ENCODE results near the gene IL5. TPM values are rescaled to one million over a fixed set of nuclear protein-coding genes. Genes with fewer than 3 reads are reported as not detected.

The IL5 gene
- total and polyA plus RNA-seq, 2 experiments from 2014 or later: not detected

DNA sequence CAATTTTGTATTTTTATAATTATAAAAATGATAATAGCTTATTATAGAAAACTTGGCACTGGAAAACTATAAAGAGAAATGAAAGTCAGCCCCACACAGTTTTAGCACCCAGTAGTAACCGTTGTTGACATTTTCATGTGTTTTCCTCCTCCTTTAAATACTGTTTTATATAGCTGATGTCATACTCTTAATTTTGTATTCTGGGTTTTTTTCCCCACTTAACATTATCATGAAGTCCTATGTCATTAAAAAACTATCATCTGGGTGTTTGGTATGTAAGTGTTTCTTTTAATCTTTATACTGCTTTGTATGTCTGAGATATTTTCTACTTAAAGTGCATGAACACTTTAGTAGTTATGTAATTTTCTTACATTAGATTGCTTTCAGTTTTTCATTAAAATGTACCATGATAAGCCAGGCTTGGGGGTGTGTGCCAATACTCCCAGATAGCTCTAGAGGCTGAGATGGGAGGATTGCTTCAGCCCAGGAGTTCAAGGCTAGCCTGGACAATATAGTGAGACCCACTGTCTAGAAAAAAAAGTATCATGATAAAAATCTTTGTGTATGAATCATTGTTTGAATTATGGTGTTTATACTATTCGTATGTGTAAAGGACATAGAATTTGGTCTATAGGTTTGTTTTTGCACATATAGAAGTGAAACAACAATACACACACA, 16.2 kb upstream of the IL5 start:
- H4K20me1 ChIP-seq (replicated peaks; ENCODE audit: insufficient read depth): no peaks in the 10 kb centered on the region
- H3K4me3 ChIP-seq: no peak overlapping the region
- no peak for TF ChIP-seq ZNF462 (CRISPR knock-in tag; IDR thresholded peaks at IDR 0.05)
- TF ChIP-seq ZNF331 (CRISPR knock-in tag; IDR thresholded peaks at IDR 0.05; ENCODE audit: low read depth): no peak
- TF ChIP-seq ZNF114 (CRISPR knock-in tag; IDR thresholded peaks at IDR 0.05): no peak
- no peak for TF ChIP-seq JUNB (IDR thresholded peaks at IDR 0.05; ENCODE audit: unreplicated experiment)
- TF ChIP-seq, protein P1, sequence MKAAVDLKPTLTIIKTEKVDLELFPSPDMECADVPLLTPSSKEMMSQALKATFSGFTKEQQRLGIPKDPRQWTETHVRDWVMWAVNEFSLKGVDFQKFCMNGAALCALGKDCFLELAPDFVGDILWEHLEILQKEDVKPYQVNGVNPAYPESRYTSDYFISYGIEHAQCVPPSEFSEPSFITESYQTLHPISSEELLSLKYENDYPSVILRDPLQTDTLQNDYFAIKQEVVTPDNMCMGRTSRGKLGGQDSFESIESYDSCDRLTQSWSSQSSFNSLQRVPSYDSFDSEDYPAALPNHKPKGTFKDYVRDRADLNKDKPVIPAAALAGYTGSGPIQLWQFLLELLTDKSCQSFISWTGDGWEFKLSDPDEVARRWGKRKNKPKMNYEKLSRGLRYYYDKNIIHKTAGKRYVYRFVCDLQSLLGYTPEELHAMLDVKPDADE (IDR thresholded peaks at IDR 0.05): no peak
- TF ChIP-seq EZH2 (IDR thresholded peaks at IDR 0.05; ENCODE audit: low read depth, unreplicated experiment): no peak
- TF ChIP-seq, protein P2, sequence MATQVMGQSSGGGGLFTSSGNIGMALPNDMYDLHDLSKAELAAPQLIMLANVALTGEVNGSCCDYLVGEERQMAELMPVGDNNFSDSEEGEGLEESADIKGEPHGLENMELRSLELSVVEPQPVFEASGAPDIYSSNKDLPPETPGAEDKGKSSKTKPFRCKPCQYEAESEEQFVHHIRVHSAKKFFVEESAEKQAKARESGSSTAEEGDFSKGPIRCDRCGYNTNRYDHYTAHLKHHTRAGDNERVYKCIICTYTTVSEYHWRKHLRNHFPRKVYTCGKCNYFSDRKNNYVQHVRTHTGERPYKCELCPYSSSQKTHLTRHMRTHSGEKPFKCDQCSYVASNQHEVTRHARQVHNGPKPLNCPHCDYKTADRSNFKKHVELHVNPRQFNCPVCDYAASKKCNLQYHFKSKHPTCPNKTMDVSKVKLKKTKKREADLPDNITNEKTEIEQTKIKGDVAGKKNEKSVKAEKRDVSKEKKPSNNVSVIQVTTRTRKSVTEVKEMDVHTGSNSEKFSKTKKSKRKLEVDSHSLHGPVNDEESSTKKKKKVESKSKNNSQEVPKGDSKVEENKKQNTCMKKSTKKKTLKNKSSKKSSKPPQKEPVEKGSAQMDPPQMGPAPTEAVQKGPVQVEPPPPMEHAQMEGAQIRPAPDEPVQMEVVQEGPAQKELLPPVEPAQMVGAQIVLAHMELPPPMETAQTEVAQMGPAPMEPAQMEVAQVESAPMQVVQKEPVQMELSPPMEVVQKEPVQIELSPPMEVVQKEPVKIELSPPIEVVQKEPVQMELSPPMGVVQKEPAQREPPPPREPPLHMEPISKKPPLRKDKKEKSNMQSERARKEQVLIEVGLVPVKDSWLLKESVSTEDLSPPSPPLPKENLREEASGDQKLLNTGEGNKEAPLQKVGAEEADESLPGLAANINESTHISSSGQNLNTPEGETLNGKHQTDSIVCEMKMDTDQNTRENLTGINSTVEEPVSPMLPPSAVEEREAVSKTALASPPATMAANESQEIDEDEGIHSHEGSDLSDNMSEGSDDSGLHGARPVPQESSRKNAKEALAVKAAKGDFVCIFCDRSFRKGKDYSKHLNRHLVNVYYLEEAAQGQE (IDR thresholded peaks at IDR 0.05; ENCODE audit: unreplicated experiment): no peak
- no peak for TF ChIP-seq STAT1 (IDR thresholded peaks at IDR 0.05; ENCODE audit: unreplicated experiment)
- no peak for TF ChIP-seq NANOG (IDR thresholded peaks at IDR 0.05; ENCODE audit: borderline replicate concordance)
- TF ChIP-seq EZH2phosphoT487 (IDR thresholded peaks at IDR 0.05; ENCODE audit: unreplicated experiment): no peak
- TF ChIP-seq CTCF (conservative IDR thresholded peaks at IDR 0.05; ENCODE audit: low read depth in 2 of 2): no peak
- no peak for TF ChIP-seq POLR2AphosphoS5 (IDR thresholded peaks at IDR 0.05; ENCODE audit: low read depth)
- TF ChIP-seq CREB1 (CRISPR knock-in tag; IDR thresholded peaks at IDR 0.05; ENCODE audit: low read depth): no peak
- no peak overlapping the region for H3K4me2 ChIP-seq
- Mint-ChIP-seq H3K27me3 (ENCODE audit: insufficient read depth, low read depth, poor library complexity) (peaks cover 2% of the 10 kb centered on the region), H3K36me3 (ENCODE audit: low read depth) (no peaks in the 10 kb centered on the region; the same call in 2 of the 3 replicates), H3K27ac (no peak overlapping the region), H3K4me1 (peaks cover 7% of the 10 kb centered on the region), H3K9me3 (no peaks in the 10 kb centered on the region; the same call in 2 of the 3 replicates), H3K4me3 (no peak overlapping the region)
- H3K9me2 ChIP-seq (ENCODE audit: insufficient read depth): no peaks in the 10 kb centered on the region
- H3K4me1 ChIP-seq (ENCODE audit: insufficient read depth): peaks cover 7% of the 10 kb centered on the region; the same call in 1 of the 2 replicates
- 0 out of 2 replicates have a peak, but pooled peaks cover 3% of the 10 kb centered on the region for H3F3A ChIP-seq (replicated peaks; ENCODE audit: low read depth)
- ATAC-seq (no peak), DNase-seq (ENCODE audit: low spot score) (no peak)
- no peaks in the 10 kb centered on the region for H3K27me3 ChIP-seq (ENCODE audit: insufficient read depth)
- no peak overlapping the region for H2AFZ ChIP-seq
- peaks cover 33% of the 10 kb centered on the region for H3K79me2 ChIP-seq (replicated peaks; ENCODE audit: insufficient read depth)
- H3K27ac ChIP-seq (ENCODE audit: low read depth): no peak overlapping the region
- H3K36me3 ChIP-seq (ENCODE audit: insufficient read depth): peaks cover 11% of the 10 kb centered on the region
